Fibroblast of skin of abdomen (primary cell): ENCODE measurements around the gene TSPAN17.
"Not testable (repeated sequence)": the region's sequence is repeated elsewhere in the genome, so short reads cannot be mapped to it uniquely, and the experiment has no call there.

Experiments used
- DNase-seq: peaks from one replicate; pipeline ENCODE4 v3.0.0-alpha.2; 2013

Gene TSPAN17

DNA sequence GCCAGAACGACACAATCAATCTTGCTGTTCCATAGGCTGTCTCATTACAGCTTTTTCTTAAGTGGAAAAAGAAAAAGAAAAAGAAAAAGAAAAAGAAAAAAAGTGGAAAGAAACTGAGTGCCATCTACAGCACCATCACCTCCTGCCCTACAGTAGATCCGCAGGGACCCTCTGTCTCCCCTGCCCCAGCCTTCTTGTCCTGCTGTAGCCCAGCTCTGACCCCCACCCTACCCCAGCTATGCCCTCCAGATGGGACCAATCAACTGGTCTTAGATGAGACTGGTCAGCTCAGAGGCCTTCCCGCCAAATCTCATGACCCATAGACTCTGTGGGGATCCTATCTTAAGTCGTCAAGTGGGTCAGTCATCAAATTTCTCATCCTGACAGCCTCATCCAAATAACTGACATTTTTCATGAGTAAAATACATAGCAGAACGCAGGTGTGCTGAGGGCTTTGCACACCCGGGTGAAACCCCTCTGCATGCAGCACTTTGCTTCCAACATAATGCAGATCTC lies 34.8 kb downstream of the TSPAN17 start:
- DNase-seq: no peak

DNA sequence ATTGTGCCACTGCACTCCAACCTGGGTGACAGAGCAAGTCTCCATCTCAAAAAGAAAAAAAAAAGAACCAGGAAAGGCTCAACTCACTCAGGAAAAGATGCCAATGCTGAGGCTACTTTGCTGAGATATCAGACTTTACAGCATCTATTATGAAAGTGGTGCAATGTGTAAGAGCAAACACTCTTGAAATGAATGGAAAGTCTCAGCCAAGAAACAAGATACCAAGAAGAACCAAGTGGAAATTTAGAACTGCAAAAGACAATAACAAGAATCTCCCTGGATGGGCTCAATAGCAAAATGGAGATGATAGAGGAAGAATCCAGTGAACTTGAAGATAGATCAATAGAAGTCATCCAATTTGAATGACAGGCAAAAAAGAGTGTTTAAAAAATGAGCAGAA lies 37.7 kb downstream of the TSPAN17 start:
- DNase-seq: no peak

DNA sequence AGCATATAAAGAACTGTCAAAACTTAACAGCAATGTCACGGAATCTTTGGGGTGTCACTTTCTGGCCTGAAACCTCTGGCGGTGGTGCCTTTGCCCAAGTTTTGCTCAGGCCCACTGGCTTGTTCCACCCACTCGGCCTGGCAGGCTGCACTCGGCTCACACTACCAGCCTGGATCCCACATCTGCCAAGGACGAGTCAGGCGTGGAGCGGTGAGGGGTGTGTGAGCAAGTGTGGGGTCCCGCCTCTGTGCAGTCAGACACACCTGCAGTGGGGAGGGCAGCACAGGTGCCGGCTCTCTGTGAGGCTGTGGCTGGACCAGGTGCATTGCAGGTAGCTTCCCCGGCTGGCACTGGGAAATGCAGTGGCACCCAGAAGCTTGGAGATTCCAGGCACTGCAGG lies 40.0 kb downstream of the TSPAN17 start:
- DNase-seq: no peak

DNA sequence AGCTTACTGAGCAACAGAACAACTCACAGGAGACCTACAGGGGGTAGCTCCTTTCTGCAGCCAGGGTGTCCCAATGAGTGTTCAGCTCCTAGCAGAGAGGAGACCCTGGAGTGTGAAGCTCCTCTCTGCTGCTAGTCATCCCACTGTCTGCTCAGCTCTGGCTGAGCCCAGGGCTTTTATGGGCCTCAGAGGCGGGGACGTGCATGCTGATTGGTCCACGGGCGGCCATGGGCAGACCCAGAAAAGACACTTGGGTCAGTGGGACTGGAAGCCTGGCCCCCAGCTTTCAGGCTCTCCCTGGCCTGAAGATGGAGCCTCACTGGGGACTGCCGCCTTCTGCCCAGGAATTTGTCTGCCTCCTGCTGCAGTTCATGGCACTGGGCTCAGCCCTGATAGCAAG lies 40.6 kb downstream of the TSPAN17 start:
- no peak for DNase-seq

DNA sequence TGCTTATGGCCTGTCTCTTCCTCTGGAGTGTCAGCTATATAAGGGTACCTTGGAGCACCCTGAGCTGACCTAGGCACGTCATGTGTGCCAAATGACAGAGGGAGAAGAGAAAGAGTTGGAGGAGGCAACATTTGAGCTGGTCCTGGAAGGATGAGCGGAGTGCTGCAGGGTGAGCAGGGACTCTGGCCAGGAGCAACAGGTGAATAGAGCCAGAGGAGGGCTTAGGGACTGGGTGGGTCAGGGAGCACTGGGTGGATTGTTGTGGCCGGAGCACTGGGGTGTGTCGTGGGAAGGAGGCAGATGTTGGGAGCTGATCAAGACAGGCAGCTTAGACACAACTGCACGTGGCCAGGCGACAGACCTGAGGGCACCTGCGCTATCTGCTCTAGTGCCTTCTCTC lies 43.6 kb downstream of the TSPAN17 start:
- no peak for DNase-seq

DNA sequence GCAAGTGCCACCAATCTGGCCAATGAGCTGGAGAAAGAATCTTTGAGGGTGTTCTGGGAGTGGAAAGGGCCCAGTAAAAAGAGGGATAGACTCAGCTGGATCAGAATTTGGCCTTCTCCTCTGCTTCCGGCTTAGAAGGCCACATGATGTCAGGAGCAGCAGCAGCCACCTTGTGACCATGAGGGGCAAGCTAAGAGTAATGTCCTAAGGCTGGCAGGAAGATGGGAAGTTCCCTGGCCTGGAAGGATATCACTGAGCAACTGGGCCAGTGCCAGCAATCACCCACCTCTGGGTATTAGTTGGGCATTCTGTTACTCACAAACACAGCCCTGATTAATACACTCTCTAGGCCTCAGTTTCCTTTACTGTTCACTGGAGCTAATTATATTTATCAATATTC lies 44.2 kb downstream of the TSPAN17 start:
- no peak for DNase-seq

DNA sequence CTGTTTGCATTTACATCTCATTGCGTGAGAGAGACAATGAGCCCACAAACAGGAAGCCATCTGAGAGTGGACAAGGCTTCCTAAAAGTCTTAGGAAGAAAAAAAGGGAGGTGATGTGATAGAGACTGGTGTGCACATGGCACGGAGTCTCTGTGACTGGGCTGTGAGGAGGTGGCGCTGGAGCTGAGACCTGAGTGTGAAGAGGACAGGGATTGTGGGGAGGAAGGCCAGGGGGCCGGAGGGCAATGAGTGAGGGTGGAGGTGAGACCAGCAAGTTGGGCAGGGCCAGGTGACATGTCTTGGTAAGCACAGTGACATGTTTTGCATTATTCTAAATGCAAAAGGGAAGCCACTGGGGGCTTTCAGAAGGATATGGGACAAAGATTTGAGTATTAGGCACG lies 45.0 kb downstream of the TSPAN17 start:
- no peak for DNase-seq

DNA sequence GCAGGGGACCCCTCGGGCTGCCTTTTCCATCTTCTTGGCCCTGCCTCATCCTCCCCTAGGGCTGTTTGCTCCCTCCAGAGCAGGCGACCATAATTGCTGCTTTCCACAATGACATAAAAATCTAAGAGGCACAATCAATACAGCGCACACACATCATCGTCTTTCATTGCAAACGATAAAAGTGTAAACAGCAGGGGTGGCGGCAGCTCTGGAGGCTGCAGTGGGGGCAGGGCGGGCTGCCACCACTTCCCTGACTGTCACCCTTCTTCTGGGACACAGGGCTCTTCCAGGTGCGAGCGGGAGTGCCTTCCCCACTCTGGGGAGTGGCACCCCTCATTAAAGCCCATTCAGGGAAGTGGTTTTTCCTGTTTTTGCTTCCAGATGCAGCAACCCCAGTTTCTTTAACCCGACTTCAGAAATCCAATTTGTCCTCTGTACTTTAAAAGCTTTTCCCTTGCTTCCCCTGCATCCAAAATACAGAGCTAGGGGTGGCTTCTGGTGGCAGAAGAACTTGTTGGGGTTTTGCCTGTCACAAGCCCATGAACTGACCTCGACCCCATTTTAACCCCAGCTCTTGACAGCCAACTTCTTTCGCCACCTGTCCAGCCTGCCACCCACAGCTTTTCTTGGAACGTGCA lies 45.7 kb downstream of the TSPAN17 start:
- DNase-seq: no peak

DNA sequence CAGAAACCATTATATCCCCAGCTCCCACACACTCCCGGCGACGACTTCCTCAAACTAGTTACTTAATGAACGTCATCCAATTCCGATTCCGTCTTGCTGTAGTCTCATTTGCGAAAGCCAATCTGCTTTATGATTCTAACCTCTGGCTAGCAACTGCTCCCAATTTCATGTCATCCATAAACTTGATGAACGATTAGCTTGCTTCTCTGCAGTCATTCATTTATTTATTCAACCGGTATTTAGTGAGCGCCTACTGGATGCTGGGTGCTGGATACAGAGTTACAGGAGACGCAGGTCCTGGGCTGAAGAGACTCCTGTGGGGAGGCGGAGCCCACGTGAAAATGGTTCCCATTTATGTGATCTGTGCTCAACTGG lies 46.2 kb downstream of the TSPAN17 start:
- DNase-seq: no peak

DNA sequence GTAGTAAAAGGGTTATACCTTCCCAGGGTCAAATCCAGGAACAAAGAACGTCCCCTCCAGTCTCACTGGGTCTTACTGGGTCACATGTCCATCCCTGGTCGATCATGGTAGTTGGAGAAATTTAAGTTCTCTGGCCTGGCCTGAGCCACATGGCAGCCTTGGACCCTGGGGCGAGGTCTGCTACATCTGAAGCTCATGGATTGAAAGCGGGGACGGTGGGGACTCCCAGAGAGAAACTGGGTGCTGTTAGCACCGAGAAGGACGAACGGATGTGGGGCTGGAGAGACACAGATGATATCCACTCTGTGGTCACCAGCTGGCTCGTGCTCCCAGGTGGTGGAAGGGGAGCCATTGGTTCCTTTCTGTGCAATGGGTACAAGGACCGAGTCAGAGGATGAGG lies 46.9 kb downstream of the TSPAN17 start:
- DNase-seq: no peak

DNA sequence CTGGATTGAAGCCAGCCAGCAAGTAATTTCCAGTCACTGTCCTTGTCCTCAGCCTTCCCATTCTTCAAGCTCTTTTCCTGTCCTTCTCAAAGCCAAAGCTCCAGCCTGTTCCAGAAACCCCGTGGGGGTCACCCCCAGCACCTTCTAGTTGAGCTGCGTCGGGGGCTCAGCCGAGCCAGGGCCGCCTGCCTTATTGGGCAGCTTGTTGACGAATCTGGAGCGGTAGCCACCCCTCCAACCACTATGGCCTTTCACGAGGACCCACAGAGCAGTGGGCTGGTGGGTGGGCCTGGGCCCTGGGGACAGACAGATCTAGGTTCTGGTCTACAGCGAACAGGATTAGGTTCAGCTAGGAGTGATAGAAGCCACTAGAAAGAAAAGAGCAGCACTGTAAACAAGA lies 47.3 kb downstream of the TSPAN17 start:
- no peak for DNase-seq

DNA sequence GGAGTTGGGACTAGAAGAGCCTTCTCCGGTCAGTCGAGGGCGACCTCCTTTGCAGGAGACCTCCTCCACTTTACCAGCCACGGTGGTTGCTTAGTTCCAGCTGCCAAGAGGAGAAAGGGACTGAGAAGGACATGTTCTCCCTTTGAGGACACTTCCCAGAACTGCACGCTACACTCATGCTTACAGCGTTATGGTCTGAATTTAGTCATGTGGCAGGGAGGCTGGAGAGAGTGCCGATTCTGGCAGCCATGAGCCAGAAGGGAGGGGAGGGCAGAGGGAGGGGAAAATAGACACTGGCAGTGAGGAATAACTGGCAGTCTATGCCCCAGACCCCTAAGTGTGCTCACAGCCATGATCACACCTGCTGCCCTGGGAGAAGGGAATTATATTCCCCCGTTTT lies 47.8 kb downstream of the TSPAN17 start:
- no peak for DNase-seq

DNA sequence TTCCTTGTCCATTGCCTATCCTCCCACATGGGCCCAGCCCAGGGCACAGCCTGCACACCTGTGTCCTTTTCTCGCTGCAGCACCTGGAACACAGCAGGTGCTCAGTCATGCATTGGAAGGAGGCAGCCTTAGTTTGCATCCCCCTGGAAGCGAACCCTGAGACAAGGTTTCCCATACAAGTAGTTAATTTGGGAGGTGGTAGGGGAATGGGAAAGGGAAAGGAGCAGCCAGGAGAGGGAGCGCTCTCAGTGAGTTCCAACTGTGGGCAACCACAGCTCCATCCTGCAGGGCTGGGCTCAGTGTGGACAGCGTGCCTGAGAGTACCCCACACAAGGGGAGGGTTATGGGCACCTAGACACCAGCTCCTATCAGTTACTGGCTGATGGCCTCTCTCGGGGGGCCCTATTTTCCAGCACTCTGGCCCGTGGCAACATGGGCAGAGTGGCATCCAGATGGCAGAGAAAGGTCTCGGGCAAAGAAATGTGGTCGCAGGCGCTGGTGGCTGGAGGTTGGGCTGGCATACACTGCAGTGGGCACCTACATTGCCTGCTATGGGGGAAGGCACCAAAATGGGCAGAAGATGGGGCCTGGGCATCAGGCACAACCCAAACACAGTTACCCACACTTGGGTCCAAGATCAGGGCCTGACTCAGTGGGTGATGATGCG lies 50.1 kb downstream of the TSPAN17 start:
- DNase-seq: no peak

DNA sequence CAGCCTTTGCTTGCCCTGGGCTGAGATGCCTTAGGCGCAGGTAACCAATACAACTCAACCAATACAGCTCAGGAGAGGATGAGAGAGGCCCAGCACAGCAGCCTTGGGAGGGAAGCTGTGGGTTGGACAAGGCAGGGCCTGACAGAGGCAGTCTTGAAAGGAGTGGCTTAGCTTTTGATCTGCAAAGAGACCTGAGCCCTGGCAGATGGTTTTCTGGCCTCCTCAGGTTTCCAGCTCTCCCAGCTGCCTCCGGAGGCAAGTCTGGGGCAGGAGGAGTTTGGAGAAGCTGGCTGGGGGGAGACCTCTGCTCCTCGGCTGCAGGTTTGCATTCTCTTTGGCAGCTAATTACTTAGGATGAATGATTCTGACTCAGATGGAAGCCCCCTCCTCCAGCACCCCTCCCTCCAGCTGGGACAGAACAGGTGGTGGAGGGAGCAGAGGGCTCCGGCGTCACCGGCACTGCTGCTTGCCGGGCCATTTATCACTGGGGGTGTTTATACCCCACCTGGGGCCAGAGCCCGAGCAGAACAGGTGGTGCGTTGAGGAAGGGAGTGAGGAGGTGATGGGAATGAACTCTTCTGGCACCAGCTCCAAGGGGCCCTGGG lies 50.8 kb downstream of the TSPAN17 start:
- no peak for DNase-seq

DNA sequence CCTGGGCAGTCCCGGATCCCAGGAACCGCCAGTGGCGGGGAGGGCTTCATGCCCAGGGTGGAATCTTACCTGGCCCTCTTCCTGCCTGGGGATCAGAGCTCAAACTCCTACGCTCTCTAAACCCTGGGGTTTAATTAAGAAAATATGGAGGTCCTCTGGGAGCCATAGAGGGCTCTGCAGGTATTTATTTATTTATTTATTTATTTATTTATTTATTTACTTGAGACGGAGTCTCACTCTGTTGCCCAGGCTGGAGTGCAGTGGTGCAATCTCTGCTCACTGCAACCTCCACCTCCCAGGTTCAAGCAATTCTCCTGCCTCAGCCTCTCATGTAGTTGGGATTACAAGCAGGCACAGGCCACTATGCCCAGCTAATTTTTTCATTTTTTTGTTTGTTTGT lies 52.2 kb downstream of the TSPAN17 start:
- not testable (repeated sequence) for DNase-seq

DNA sequence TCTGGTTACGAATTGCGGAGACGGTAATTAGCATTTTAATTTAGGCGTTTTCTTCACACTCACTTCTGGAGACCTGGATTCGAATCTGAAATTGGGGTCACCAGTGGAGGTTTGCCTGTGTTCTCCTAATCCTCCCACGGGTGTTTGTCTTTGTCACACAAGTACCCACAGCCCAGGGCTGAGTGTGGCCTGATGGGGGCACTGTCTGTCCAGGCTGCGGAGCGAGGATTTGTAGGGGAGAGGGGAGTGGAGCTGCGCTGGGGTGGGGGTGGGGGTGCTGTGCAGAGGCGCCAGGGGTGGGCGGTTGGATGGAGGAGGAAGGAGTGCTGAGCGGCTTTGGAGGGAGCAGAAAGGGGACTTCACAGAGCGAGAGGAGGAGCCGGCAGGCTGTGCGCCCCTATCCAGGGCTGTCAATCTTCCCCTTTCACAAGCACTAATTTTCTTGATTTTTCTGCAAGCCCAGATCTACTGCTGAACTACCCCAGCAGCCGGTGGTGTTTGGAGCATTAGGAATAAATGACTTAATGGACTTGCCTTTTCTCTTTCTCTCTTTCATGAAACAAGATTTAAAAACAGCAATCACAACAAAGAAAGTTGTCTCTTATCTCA lies 53.1 kb downstream of the TSPAN17 start:
- no peak for DNase-seq

DNA sequence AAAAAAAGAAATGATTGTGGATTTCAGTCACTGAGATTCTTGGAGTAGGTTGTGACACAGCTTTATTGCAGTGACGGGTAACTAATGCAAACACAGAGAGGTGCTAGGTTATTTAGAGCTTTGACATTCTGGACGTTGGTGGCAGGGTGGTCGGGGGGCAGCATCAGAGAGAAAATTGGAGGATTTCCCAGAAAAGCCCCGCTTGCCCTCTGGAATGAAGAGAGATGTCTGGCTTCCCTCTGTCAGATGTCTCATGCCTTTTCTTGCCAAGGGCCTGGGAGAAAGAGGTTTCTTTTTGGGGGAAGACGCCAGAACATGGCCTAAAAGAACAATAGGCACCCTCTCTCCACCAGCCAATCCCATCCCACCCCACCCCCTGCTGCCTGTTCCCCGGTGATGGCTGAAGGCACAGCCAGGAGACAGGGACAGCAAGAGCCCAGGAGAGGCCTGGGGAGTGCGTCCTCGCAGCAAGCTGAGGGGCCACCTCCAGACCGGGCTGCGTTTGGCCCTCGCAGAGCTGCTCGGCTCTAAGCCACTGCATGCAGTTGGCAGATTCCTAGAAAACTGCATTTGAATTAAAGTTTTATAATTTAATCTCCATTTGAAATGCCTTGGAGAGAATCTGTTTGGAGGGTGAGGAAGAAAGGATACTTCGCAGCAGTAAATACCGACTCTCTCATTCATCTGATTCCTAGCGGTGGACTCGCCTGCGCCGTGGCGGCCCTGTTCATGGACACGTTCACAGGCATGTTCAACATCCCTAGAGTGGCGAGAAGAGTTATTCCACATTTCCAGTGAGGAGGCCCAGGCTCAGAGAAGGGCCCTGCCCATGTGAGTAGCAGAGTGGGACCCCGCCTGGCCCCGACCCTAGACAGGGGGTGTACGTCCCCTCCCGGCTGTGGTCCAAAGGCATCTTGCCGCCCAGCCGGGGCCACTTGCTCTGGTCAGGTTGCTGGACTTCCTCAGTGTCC lies 55.7 kb downstream of the TSPAN17 start:
- DNase-seq: no peak

DNA sequence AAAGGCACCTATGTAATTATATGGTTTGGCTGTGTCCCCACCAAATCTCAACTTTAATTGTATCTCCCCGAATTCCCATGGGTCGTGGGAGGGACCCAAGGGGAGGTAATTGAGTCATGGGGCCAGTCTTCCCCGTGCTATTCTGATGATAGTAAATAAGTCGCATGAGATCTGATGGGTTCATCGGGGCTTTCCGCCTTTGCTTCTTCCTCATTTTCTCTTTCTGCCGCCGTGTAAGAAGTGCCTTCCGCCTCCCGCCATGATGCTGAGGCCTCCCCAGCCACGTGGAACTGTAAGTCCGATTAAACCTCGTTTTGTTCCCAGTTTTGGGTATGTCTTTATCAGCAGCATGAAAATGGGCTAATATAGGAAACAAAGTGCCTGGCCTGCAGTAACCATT lies 56.6 kb downstream of the TSPAN17 start:
- DNase-seq: no peak

DNA sequence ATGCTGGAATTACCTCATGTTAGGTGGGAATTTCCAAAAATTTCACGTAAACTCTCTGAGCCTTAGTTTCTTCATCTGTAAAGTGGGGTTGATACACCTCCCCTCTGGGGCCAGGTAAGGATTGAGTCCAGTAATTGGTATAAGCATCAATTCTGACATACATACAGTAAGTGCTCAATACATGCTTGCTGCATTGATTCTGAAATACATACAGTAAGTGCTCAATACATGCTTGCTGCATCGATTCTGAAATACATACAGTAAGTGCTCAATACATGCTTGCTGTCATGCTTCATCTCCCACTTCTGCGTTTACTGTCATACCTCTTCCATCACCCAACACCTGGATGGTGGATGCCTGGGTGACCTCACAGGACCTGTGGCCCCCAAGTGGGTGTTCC lies 57.1 kb downstream of the TSPAN17 start:
- DNase-seq: no peak

DNA sequence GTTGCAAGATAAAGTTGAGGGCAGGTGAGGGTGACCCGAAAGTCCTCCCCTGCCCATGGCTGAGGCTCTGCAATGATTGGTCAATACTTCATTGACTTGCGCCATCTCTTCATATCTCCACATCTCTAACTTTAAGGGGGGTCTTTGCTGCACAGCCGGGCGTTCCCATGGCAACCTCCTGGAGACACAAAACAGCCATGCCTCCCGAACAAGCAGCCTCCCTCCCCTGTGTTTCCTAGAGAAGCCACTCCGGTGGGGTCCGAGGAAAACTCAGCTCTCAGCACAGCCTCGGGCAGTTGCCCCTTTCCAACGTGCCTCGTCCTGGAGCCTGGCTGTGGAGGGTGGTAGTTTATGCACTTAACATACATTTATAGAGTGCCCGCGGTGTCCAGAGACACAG lies 57.5 kb downstream of the TSPAN17 start:
- DNase-seq: no peak
